ENCODE results near the gene ACP5.
A peak's percentile ranks its signal among the peaks of the same experiment; 100 is the strongest.

The ACP5 gene

DNA sequence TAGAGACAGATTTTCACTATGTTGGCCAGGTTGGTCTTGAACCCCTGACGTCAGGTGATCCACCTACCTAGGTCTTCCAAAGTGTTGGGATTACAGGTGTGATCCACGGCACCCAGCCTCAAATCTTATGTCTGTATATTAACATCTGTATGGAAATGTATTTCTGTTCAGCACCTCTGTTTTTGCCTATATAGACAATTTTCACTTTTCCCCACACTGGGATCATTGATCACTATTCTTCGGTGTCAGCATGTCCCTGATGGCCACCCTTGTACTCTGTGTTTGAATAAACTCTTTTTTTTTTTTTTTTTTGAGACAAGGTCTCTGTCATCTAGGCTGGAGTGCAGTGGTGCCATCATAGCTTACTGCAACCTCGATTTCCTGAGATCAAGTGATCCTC lies 16.6 kb upstream of the ACP5 start:
- TF ChIP-seq, protein P1, sequence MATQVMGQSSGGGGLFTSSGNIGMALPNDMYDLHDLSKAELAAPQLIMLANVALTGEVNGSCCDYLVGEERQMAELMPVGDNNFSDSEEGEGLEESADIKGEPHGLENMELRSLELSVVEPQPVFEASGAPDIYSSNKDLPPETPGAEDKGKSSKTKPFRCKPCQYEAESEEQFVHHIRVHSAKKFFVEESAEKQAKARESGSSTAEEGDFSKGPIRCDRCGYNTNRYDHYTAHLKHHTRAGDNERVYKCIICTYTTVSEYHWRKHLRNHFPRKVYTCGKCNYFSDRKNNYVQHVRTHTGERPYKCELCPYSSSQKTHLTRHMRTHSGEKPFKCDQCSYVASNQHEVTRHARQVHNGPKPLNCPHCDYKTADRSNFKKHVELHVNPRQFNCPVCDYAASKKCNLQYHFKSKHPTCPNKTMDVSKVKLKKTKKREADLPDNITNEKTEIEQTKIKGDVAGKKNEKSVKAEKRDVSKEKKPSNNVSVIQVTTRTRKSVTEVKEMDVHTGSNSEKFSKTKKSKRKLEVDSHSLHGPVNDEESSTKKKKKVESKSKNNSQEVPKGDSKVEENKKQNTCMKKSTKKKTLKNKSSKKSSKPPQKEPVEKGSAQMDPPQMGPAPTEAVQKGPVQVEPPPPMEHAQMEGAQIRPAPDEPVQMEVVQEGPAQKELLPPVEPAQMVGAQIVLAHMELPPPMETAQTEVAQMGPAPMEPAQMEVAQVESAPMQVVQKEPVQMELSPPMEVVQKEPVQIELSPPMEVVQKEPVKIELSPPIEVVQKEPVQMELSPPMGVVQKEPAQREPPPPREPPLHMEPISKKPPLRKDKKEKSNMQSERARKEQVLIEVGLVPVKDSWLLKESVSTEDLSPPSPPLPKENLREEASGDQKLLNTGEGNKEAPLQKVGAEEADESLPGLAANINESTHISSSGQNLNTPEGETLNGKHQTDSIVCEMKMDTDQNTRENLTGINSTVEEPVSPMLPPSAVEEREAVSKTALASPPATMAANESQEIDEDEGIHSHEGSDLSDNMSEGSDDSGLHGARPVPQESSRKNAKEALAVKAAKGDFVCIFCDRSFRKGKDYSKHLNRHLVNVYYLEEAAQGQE (IDR thresholded peaks at IDR 0.05; ENCODE audit: insufficient replicate concordance, low read depth): no peak
- TF ChIP-seq CTCF (IDR thresholded peaks at IDR 0.05; ENCODE audit: insufficient read depth, low read length) (no peak), SPI1 (IDR thresholded peaks at IDR 0.05; ENCODE audit: borderline replicate concordance, low read depth) (no peak), POLR2AphosphoS5 (IDR thresholded peaks at IDR 0.05; ENCODE audit: low read depth) (no peak), GABPA (IDR thresholded peaks at IDR 0.05; ENCODE audit: low read depth) (no peak)
- no peaks in the 10 kb centered on the region for H3K27me3 ChIP-seq (ENCODE audit: insufficient read depth, poor library complexity, severe bottlenecking)
- DNase-seq (ENCODE audit: low read depth in 1 of 2, low spot score in 1 of 2): no peak

GRCh38 chr19:11587975-11588631 lies 10.7 kb upstream of the ACP5 start:
- Histone ChIP-seq H3K27me3 (ENCODE audit: insufficient read depth, poor library complexity, severe bottlenecking) (no peaks in the 10 kb centered on the region), H3K27ac (replicated peaks) (no peak overlapping the region), H3K4me3 (replicated peaks; ENCODE audit: insufficient read depth, low read length) (no peak overlapping the region)
- no peak for DNase-seq (ENCODE audit: low read depth in 1 of 2, low spot score in 1 of 2)
- no peak for TF ChIP-seq SPI1 (IDR thresholded peaks at IDR 0.05; ENCODE audit: borderline replicate concordance, low read depth)

More for the DNA sequence above, 16.6 kb upstream of the ACP5 start:
- H3K4me3 ChIP-seq (replicated peaks; ENCODE audit: insufficient read depth, low read length): no peak overlapping the region
- H3K27ac ChIP-seq (replicated peaks): no peak overlapping the region

- DNase-seq (ENCODE audit: low read depth in 1 of 2, low spot score in 1 of 2): peak in 1 of 2 experiments; percentile 78
- TF ChIP-seq SPI1 (IDR thresholded peaks at IDR 0.05; ENCODE audit: borderline replicate concordance, low read depth) (no peak), CTCF (IDR thresholded peaks at IDR 0.05; ENCODE audit: insufficient read depth, low read length) (peak; percentile 86)
- H3K27me3 ChIP-seq (ENCODE audit: insufficient read depth, poor library complexity, severe bottlenecking): no peaks in the 10 kb centered on the region
- H3K4me3 ChIP-seq (replicated peaks; ENCODE audit: insufficient read depth, low read length): no peak overlapping the region
- no peak overlapping the region for H3K27ac ChIP-seq (replicated peaks)
Observed at GRCh38 chr19:11587302-11587974, 10.0 kb upstream of the ACP5 start.

- no peaks in the 10 kb centered on the region for H3K27me3 ChIP-seq (ENCODE audit: insufficient read depth, poor library complexity, severe bottlenecking)
- TF ChIP-seq, protein P1 (IDR thresholded peaks at IDR 0.05; ENCODE audit: insufficient replicate concordance, low read depth): no peak
- TF ChIP-seq GABPA (IDR thresholded peaks at IDR 0.05; ENCODE audit: low read depth) (no peak), POLR2AphosphoS5 (IDR thresholded peaks at IDR 0.05; ENCODE audit: low read depth) (no peak), CTCF (IDR thresholded peaks at IDR 0.05; ENCODE audit: insufficient read depth, low read length) (no peak), SPI1 (IDR thresholded peaks at IDR 0.05; ENCODE audit: borderline replicate concordance, low read depth) (no peak)
- H3K4me3 ChIP-seq (replicated peaks; ENCODE audit: insufficient read depth, low read length): no peak overlapping the region
- no peak overlapping the region for H3K27ac ChIP-seq (replicated peaks)
- DNase-seq (ENCODE audit: low read depth in 1 of 2, low spot score in 1 of 2): peak in 1 of 2 experiments; percentile 38
Observed at GRCh38 chr19:11586331-11586730, 8.9 kb upstream of the ACP5 start.

All from HL-60 (cell line).